Activated T-helper 2 cell treated with anti-CD3 and anti-CD28 coated beads, Interferon-gamma antibody, Interleukin-2, Interleukin-4, amounts not matched to agents 10 μg/mL and 5 μg/mL and 100 μg/mL, durations not matched to agents 14 hours and 24 hours and 36 hours (primary cell): Measurements from ENCODE around the gene ANKIB1. TPM values are rescaled to one million over a fixed set of nuclear protein-coding genes. Genes with fewer than 3 reads are reported as not detected.
"Not testable (repeated sequence)": the region's sequence is repeated elsewhere in the genome, so short reads cannot be mapped to it uniquely, and the experiment has no call there.

Experiments
- DNase-seq: peaks from one replicate; pipeline ENCODE4 v3.0.0; 2021; ENCODE audit warnings: low spot score
- H3K27ac Mint-ChIP-seq: one replicate; pipeline ENCODE4 v1.8.0; 2021; ENCODE audit warnings: mixed read lengths
- H3K27me3 Mint-ChIP-seq: one replicate; pipeline ENCODE4 v1.8.0; 2021; ENCODE audit warnings: low read depth, mixed read lengths
- H3K36me3 Mint-ChIP-seq: one replicate; pipeline ENCODE4 v1.8.0; 2021; ENCODE audit warnings: low read depth, mixed read lengths
- H3K4me1 Mint-ChIP-seq: one replicate; pipeline ENCODE4 v1.8.0; 2021; ENCODE audit warnings: low read depth, mixed read lengths
- H3K4me3 Mint-ChIP-seq: one replicate; pipeline ENCODE4 v1.8.0; 2021; ENCODE audit warnings: low read depth, mild to moderate bottlenecking, moderate library complexity, mixed read lengths
- H3K9me3 Mint-ChIP-seq: one replicate; pipeline ENCODE4 v1.8.0; 2021; ENCODE audit warnings: mixed read lengths
- intact Hi-C: fragments of 100-400 bp; cut with micrococcal nuclease; formaldehyde crosslinking; loops from one replicate; pipeline ENCODE4 v1.15.1; 2023
- total RNA-seq: library from RNA; stranded (reverse); gene quantifications from 2 replicates; pipeline ENCODE4 v1.2.3, GENCODE V29; 2022

ANKIB1 gene
- total RNA-seq, 1 donor from 2014 or later: 55.0 TPM

DNA sequence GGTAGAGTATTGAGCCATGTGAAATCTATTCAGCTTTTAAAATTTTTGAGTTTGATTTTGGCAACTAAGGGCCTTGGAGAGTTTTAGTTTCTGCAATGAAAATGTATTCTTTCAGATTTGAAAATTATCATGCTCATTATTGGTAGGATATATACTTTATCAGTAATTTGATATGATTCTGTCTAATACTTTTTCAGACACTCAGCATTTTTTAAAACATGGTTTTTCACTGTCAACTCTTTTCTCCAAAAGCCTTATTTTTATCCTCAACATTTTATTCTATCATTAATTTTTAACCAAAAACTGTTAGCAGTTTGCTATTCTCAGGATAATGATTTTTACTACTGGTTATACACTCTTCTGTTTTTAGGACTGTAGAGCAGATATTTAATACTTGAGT is 4.8 kb downstream of the ANKIB1 start:
- Mint-ChIP-seq H3K36me3 (peaks cover 21% of the 10 kb centered on the region), H3K27ac (no peak overlapping the region), H3K9me3 (peaks cover 5% of the 10 kb centered on the region), H3K4me1 (peaks cover 21% of the 10 kb centered on the region), H3K4me3 (no peak overlapping the region), H3K27me3 (no peaks in the 10 kb centered on the region)
- intact Hi-C loops: no loop called here
- no peak for DNase-seq

DNA sequence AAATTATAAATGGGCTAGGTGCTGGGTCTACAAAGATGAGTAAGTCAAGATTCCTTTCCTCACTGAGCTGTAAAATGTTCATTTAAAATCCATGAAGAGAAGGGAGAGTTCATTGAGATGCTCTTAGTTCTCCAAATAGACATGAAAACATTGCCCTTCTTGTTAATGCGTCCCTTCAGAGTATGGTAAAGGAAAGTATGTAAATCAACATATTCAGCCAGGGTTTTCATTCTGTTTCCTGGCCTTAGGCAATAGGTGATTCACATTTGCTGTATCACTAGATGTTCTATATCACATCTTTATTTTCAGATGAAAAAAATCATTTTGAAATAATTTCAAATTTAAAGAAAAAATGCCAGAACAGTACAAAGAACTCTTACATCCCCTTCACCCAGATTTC is 5.4 kb downstream of the ANKIB1 start:
- Mint-ChIP-seq H3K4me3 (no peak overlapping the region), H3K9me3 (peaks cover 5% of the 10 kb centered on the region)

DNA sequence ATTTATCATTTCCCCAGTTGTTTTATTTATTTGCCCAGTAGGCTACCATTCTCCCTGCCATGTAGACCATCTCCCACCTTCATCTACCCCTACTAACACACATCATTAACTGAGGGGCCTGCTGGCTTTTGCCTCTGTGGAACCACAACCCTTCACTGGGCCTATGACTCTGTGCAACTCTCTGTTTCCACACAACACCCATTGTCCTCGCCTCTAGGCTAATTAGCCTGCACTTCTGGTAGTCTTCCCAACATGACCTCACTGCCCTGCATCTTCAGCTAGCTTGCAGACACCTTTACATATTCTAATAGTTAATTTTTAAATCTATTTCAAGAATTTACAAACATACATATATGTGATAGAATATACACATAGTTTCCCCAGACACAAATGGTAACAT is 7.5 kb downstream of the ANKIB1 start:
- no peak overlapping the region for H3K4me3 Mint-ChIP-seq
- peaks cover 5% of the 10 kb centered on the region for H3K9me3 Mint-ChIP-seq
- no peak overlapping the region for H3K27ac Mint-ChIP-seq
- peaks cover 15% of the 10 kb centered on the region for H3K36me3 Mint-ChIP-seq
- no peaks in the 10 kb centered on the region for H3K27me3 Mint-ChIP-seq
- peaks cover 10% of the 10 kb centered on the region for H3K4me1 Mint-ChIP-seq
- intact Hi-C loops: no loop called here
- DNase-seq: no peak

More for the DNA sequence above, 5.4 kb downstream of the ANKIB1 start:
- DNase-seq: no peak
- intact Hi-C loops: no loop called here
- Mint-ChIP-seq H3K4me1 (peaks cover 21% of the 10 kb centered on the region), H3K27ac (no peak overlapping the region), H3K27me3 (no peaks in the 10 kb centered on the region), H3K36me3 (peaks cover 19% of the 10 kb centered on the region)

DNA sequence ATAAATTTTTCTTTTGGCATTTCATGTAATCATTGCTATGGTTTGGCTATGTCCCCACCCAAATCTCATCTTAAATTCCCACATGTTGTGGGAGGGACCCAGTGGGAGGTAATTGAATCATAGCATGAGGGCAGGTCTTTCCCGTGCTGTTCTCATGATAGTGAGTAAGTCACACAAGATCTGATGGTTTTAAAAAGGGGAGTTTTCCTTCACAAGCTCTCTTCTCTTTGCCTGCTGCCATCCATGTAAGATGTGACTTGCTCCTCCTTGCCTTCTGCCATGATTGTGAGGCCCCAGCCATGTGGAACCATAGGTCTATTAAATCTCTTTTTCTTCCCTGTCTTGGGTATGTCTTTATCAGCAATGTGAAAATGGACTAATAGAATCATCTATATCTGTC is 9.0 kb downstream of the ANKIB1 start:
- intact Hi-C loops, DNase-seq, H3K27ac Mint-ChIP-seq, H3K9me3 Mint-ChIP-seq, H3K4me3 Mint-ChIP-seq, H3K27me3 Mint-ChIP-seq: not testable (repeated sequence)
- H3K4me1 Mint-ChIP-seq: peaks cover 10% of the 10 kb centered on the region
- peaks cover 16% of the 10 kb centered on the region for H3K36me3 Mint-ChIP-seq

DNA sequence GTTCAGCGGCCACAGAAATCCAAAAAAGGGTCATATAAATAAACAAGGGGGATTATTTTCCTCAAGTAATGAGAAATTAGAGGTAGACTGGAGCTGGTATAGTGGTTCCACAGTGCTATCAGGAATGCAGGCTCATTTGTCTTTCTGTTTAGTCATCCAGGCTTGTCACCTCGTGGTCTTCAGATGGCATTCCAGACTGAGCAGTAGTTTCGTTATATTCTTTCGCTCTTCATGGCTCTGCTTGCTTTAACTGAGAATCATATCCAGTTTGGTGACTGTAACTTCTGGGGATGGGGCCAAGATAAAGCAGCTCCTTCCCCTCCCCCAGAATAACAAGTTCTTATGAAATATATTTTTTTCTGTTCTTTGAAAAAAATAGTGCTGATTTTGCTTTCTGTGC is 9.5 kb downstream of the ANKIB1 start:
- H3K4me1 Mint-ChIP-seq: peaks cover 16% of the 10 kb centered on the region
- no peak overlapping the region for H3K27ac Mint-ChIP-seq
- intact Hi-C loops: no loop called here
- no peak for DNase-seq
- no peaks in the 10 kb centered on the region for H3K27me3 Mint-ChIP-seq
- H3K36me3 Mint-ChIP-seq: peaks cover 22% of the 10 kb centered on the region
- no peak overlapping the region for H3K4me3 Mint-ChIP-seq
- H3K9me3 Mint-ChIP-seq: peaks cover 5% of the 10 kb centered on the region

DNA sequence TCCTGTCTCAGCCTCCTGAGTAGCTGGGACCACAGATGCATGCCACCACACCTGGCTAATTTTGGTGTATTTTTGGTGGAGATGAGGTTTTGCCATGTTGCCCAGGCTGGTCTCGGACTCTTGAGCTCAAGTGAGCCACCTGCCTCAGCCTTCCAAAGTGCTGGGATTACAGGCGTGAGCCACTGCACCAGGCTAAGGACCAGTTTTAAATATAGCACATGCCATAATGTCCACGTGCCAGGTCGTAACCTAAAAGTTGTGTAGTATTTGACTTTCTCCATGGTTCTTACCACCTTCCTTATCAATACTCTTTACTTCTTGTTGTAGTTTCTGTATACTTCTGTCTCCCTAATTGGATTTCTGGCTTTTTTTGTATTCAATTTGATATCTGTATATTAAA is 13.3 kb downstream of the ANKIB1 start:
- Mint-ChIP-seq H3K27ac (no peak overlapping the region), H3K4me3 (no peak overlapping the region), H3K9me3 (peaks cover 10% of the 10 kb centered on the region), H3K36me3 (peaks cover 32% of the 10 kb centered on the region), H3K27me3 (no peaks in the 10 kb centered on the region), H3K4me1 (peaks cover 14% of the 10 kb centered on the region)
- DNase-seq: no peak
- intact Hi-C loops: no loop called here

DNA sequence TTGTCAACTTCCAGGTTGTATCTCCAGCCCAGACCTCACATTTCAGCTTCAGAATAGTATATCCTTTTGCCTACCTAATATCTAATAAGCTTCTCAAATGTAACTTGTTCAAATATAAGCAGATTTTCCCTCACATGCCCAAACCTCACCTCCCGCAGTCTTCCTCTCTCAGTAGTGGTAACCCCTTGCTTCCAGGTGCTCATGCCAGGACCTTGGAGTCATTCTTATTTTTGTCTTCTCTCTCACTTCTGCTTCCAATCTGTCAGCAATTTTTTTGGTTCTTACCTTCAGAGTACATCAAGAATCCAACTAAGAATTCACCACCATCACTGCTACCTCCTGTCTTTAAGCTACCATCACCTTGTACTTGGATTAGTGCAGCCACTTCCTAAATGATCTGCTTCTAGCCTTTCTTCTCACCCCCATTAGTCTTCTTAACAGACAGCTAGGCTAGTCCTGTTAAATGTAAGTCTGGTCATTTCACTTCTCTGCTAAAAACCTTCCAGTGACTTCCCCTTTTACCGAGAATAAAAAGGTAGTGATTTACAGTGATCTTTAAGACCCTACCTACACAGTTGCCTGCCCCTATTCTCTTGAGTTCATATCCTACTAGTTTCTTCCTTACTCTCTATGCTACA is 14.0 kb downstream of the ANKIB1 start:
- peaks cover 33% of the 10 kb centered on the region for H3K36me3 Mint-ChIP-seq
- H3K4me3 Mint-ChIP-seq: no peak overlapping the region
- no peak for DNase-seq
- H3K4me1 Mint-ChIP-seq: peaks cover 13% of the 10 kb centered on the region
- no peaks in the 10 kb centered on the region for H3K27me3 Mint-ChIP-seq
- intact Hi-C loops: no loop called here
- no peak overlapping the region for H3K27ac Mint-ChIP-seq
- H3K9me3 Mint-ChIP-seq: peaks cover 10% of the 10 kb centered on the region

DNA sequence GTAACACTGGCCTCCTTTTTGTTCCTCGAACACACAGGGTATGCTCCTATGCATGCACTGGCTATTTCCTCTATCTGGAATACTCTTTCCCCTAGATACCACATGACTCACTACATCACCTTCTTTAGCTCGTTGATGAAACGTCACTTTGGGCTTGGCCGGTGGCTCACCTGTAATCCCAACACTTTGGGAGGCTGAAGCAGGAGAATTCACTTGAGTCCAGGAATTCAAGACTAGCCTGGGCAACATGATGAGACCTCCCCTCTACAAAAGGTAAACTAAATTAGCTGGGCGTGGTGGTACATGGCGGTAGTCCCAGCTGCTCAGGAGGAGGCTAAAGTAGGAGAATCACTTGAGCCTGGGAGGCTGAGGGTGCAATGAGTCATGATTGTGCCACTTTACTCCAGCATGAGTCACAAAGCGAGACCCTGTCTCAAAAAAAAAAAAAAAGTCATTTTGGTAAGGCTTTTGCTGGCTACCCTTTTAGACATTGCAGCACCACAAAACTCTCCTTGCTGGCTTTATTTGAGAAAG is 14.5 kb downstream of the ANKIB1 start:
- Mint-ChIP-seq H3K36me3 (peaks cover 28% of the 10 kb centered on the region), H3K4me1 (peaks cover 8% of the 10 kb centered on the region), H3K27ac (no peak overlapping the region), H3K27me3 (no peaks in the 10 kb centered on the region), H3K9me3 (peaks cover 5% of the 10 kb centered on the region), H3K4me3 (no peak overlapping the region)
- no peak for DNase-seq
- intact Hi-C loops: no loop called here

DNA sequence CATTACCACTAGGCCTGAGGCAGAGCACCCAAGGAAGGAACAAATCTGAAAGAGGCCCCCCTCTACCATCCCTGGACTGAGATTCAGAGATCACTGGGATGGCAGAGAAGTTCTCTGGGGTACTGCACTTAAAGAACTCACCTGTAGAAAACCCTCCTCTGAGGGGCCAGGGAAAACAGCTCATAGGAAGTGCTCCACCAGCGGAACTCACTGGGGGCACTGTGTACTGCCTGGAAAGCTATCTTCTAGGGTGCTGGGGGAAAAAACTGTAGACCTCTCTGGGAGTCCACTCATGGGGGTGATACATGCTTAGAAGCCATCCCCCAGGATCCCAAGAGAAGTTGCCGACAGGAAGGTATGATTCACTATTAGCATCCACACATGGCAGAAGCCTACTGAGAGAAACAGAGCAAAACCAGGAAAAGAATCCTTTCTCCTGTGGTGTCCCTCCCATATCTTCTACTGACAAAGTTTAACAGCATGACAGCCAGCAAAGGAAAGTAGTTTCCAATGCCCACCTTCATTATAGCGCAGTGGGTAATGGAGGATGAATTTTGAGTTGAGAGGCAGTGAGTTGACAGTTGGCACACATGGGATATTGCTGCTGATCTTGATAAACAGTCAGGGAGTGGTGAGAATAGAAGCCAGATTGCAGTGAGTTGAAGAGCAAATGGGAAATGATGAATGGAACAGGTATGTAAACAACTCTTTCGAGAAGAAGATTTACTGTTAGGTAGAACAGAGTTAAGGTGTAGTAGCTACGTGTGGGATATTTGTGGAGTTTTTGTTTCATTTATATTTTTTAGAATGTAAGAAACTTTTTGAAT is 20.9 kb downstream of the ANKIB1 start:
- Mint-ChIP-seq H3K4me1 (no peaks in the 10 kb centered on the region), H3K36me3 (peaks cover 15% of the 10 kb centered on the region)
- intact Hi-C loops: no loop called here

DNA sequence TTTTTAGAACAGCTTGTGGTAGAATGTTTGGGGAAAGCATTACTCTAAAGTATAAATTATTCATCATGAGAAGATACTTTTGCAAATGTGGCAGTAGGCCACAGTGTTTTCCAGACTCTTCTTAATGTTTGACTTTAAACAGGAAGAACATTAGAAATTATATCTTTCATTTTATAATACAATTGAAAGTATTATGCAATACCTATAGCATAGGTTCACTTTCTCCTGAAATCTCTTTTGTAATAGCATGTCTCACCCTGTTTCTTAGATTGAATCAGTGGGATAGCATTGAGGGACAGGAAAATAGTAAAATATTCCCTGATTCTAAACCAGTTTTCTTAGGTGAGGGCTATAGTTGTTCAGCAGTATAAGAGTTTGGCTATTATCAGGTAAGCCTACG is 23.1 kb downstream of the ANKIB1 start:
- Mint-ChIP-seq H3K4me3 (no peak overlapping the region), H3K27ac (no peak overlapping the region), H3K36me3 (peaks cover 2% of the 10 kb centered on the region), H3K27me3 (no peaks in the 10 kb centered on the region), H3K9me3 (peaks cover 5% of the 10 kb centered on the region), H3K4me1 (no peaks in the 10 kb centered on the region)
- no peak for DNase-seq
- intact Hi-C loops: no loop called here

More for the DNA sequence above, 20.9 kb downstream of the ANKIB1 start:
- H3K27me3 Mint-ChIP-seq: no peaks in the 10 kb centered on the region
- no peak overlapping the region for H3K27ac Mint-ChIP-seq
- DNase-seq: no peak
- no peak overlapping the region for H3K4me3 Mint-ChIP-seq
- H3K9me3 Mint-ChIP-seq: peaks cover 6% of the 10 kb centered on the region

DNA sequence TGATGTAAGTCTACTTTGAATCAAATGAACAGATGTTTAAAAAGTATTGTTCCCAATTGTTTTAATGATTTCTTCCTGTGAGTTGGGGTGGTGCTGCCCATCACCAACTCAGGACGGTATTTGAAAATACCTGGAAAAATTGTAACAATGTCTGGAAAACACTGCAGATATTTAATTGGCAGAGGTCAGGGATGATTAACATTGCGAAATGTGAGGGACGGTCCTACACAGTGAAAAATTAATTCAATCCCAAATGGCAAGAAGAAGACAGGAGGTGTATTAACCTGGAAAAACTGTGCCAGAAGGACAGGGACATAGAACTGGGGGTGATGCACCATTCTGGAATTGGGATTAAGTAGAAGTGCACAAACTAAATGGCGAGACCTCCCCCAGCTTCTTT is 29.6 kb downstream of the ANKIB1 start:
- H3K4me1 Mint-ChIP-seq: peaks cover 5% of the 10 kb centered on the region
- no peaks in the 10 kb centered on the region for H3K27me3 Mint-ChIP-seq
- H3K9me3 Mint-ChIP-seq: peaks cover 15% of the 10 kb centered on the region
- peaks cover 26% of the 10 kb centered on the region for H3K36me3 Mint-ChIP-seq
- no peak overlapping the region for H3K27ac Mint-ChIP-seq
- no peak for DNase-seq
- intact Hi-C loops: no loop called here
- no peak overlapping the region for H3K4me3 Mint-ChIP-seq

DNA sequence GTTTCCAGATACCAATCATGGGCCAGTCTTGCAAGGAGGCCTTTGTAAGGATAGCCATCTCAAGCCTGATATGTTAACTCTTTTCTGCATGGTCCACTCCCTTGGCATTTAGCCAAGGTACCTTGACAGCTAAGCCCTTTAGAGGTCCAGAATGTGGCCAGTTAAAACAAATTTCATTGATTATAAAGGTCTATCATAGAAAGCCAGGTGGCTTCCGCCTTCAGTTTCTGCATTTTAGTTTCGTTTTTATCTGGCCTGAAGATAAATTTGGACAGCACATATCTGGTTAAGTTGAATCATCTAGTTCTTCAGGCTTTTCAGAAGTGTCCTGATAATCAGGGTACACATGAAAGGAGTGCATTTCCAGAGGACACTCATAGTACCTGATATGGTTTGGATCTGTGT is 30.7 kb downstream of the ANKIB1 start:
- H3K27ac Mint-ChIP-seq: no peak overlapping the region
- intact Hi-C loops: no loop called here
- H3K36me3 Mint-ChIP-seq: peaks cover 37% of the 10 kb centered on the region
- H3K4me3 Mint-ChIP-seq: no peak overlapping the region
- DNase-seq: no peak
- peaks cover 22% of the 10 kb centered on the region for H3K9me3 Mint-ChIP-seq
- peaks cover 5% of the 10 kb centered on the region for H3K4me1 Mint-ChIP-seq
- no peaks in the 10 kb centered on the region for H3K27me3 Mint-ChIP-seq

DNA sequence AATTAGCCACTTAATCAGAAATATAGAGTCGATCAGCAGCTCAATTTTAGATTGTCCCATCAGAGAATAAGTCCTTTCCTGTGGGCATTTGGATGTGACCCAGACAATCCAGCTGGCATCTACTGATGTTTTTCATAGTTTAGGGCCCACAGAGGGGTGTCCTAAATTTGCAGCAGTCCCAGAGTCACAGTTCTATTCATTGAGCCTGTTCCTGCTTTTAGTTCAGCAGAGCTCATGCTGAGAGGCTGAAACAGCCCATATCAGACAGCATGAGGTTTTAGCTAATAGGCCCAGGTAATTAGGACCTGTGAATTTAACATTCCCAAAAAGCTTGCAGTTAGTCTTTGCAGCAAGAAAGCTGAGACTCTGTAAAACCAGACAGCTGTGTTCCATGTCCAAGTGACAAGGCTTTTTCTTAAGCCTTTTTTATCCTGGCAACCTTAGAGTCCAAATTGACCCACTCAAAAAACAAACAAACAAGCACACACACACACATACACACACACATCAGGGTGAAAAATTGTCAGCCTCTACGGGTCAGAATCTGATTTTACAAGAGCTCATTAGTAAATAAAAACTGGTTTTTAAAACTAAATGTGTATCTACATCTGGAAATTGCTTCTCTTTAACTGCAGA is 33.7 kb downstream of the ANKIB1 start:
- Mint-ChIP-seq H3K4me3 (no peak overlapping the region), H3K9me3 (peaks cover 19% of the 10 kb centered on the region), H3K27ac (no peak overlapping the region), H3K4me1 (peaks cover 5% of the 10 kb centered on the region), H3K27me3 (no peaks in the 10 kb centered on the region), H3K36me3 (peaks cover 44% of the 10 kb centered on the region)
- intact Hi-C loops: no loop called here
- DNase-seq: no peak
